HG03064 (cell line): ENCODE data around the gene TNNI3K.

Experiments
- ATAC-seq: cut with Tn5 transposase; IDR thresholded peaks from one replicate; pipeline ENCODE4 v1.9.1; 2021; ENCODE audit warnings: low read depth; ENCODE audit not compliant: unreplicated experiment

Gene TNNI3K

GRCh38 chr1:74375376-74375775 is 140.2 kb downstream of the TNNI3K start:
- no peak for ATAC-seq

GRCh38 chr1:74380252-74380651 is 145.1 kb downstream of the TNNI3K start:
- ATAC-seq = no peak

- ATAC-seq = no peak
Observed at GRCh38 chr1:74388855-74389254, 153.7 kb downstream of the TNNI3K start.

DNA sequence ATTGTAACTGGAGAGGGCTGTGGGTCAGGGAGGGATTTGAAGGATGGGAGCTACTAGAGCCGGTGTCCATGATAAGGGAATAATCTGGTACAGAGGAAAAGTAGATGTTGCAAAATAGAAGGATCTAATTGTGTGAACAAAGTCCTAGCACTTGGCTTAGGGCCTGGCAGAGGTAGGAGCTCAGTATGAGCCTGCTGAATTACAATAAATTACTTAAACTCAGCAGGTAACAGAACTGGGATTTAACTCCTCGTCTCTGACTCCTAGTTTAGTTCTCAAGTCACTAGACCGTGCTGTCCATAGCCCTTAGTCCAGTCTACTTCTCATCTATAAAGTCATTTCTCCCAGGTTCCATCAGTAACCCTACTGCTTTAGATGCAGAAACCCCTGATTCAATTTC is 157.0 kb downstream of the TNNI3K start:
- no peak for ATAC-seq

DNA sequence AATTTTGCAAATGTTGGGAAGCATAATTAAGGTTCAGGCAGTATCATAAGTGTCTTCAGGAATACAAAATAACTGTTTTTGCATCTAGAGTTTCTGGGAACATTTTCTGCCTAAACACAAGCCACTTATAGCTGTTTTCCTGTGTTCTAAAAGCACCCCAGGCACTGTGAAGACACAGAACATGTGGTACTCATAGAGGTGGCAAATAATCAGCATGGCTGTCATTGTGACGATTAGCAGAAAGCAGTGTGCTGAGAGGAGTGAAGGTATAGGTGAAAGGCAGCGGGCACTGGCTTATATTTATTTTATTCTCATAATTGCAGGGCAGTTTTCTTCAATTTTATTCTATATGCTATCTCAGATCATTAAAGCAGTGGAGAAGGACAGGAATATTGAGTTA is 157.7 kb downstream of the TNNI3K start:
- ATAC-seq = no peak

GRCh38 chr1:74395571-74395970 is 160.4 kb downstream of the TNNI3K start:
- ATAC-seq = no peak

DNA sequence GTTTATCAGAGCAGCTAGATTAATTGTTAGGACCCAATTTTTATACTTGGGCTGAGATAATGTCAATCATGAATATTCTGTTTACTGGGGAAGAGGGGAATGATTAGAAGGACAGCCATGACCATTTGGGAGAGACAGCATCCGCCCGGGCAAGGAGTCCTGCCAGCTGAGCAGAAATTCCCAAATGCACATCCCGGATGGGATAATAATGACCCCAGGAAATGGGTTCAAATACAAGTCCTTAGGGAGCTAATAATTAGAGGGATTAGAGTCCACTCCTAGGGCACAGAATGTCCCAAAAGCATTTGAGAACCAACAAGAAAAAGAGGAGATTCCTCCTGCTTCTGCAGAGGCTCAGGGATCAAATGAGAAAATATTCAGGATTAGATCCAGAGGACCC is 161.3 kb downstream of the TNNI3K start:
- ATAC-seq = no peak

- ATAC-seq = no peak
Observed at GRCh38 chr1:74396933-74397332, 161.7 kb downstream of the TNNI3K start.

GRCh38 chr1:74399249-74399648 is 164.1 kb downstream of the TNNI3K start:
- no peak for ATAC-seq

DNA sequence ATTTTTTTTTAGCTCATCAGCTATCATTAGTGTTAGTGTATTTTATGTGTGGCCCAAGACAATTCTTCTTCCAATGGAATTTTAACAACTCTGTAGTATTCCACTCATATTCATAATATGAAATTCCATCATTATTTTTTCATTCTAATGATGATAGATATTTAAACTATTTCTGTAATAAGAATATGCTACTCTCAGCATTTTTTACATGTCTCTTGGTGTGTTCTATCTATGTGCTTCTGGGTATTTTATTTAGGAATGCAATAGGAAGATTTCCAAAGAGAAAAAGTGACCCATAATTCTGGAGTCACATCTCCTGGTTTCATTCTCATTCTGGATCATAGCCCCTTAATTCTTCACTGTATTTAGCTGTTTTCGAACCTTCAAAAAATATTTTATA is 167.7 kb downstream of the TNNI3K start:
- ATAC-seq = no peak

GRCh38 chr1:74403606-74404005 is 168.4 kb downstream of the TNNI3K start:
- ATAC-seq = no peak

DNA sequence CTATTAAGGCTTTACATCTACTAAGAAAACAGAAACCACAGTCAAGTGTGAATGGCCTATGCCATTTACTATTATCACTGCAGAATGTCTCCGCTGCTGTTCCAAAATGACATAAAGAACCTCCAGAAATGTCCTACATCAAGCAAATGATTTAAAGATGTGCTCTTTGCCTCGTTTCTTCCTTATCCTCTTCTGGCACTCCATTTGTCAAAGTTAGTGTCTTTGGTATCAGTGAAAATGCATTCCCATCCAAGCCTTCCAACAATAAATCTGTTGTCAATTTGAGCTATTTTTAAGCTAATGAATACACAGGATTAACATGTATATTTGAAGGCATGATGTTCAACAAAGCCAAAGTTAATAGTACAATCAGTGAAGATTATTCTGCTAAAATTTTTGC is 171.6 kb downstream of the TNNI3K start:
- ATAC-seq = no peak

GRCh38 chr1:74407902-74408301 is 172.7 kb downstream of the TNNI3K start:
- ATAC-seq = no peak

DNA sequence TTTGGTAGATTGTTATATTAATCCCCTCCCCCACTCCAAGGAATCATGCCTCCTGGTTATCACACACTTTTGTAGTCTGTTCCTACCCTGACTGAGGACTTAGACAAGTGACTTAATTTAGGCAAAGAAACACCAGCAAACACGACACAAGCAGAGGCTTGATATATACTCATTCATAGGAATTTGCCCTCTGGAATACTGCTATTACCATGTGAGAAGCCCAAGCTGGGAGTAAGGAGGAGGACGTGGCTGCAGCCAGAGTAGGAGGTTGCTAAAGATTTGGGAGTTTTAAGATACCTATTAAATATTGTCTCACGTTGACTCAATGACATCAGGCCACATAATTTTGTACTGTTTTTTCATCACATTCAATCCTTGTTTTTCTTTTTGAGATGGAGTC is 177.1 kb downstream of the TNNI3K start:
- ATAC-seq = no peak

DNA sequence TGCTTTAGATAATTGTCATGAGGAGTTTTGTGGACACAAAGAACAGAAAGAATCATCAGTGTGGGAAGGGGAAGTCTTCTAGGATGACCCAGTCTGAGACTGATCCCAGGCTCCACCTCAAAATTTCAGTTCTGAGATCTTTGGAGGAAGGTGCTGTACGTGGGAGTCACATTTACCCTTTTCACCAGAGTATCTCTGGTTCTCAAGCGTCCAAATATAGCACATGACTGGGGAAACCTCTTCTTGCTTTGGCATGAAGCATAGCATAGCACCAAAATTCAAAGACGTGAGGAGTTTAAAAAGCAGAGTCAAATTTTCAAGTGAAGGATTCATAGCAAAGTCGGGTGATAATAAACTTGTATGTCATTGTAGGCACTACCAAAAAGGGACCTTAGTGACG is 180.7 kb downstream of the TNNI3K start:
- no peak for ATAC-seq

DNA sequence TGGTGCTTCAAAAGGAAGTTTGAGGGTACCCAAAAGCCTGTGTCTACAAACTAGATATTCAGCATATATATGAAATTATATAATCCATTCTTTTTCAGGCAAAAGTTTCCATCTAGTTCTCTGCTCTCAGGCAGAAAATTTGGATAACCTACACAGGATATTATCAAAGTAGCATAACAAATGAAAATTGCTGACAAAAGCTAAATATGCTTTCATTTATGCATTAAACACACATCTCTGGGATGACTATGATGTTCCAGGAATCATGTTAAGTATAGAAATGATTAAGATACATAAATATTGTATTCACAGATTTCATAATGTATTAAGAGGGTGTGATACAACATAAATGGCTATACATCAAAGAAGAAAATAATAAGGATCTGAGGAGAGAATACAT is 184.4 kb downstream of the TNNI3K start:
- ATAC-seq = no peak

DNA sequence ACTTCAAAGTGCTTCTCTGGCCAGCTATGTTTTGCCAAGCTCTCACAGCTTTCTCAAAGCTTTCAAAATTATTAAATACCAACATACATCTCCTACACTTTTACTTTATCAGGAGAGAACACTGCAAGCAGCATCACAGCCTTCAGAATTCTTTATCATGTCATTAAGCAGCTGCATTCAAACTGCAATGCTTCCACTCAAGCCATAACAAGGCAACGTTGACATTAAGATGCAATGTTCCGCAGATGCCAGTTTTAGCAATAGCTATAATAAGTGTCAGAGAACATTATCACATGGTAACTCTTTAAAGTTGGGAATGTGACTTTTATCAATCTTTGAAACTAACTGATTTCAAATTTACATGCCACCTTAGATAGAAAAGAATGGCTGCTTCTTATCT is 185.3 kb downstream of the TNNI3K start:
- no peak for ATAC-seq

GRCh38 chr1:74422421-74423292 is 187.5 kb downstream of the TNNI3K start:
- ATAC-seq = no peak

GRCh38 chr1:74423471-74423870 is 188.3 kb downstream of the TNNI3K start:
- no peak for ATAC-seq

GRCh38 chr1:74425676-74426075 is 190.5 kb downstream of the TNNI3K start:
- no peak for ATAC-seq

DNA sequence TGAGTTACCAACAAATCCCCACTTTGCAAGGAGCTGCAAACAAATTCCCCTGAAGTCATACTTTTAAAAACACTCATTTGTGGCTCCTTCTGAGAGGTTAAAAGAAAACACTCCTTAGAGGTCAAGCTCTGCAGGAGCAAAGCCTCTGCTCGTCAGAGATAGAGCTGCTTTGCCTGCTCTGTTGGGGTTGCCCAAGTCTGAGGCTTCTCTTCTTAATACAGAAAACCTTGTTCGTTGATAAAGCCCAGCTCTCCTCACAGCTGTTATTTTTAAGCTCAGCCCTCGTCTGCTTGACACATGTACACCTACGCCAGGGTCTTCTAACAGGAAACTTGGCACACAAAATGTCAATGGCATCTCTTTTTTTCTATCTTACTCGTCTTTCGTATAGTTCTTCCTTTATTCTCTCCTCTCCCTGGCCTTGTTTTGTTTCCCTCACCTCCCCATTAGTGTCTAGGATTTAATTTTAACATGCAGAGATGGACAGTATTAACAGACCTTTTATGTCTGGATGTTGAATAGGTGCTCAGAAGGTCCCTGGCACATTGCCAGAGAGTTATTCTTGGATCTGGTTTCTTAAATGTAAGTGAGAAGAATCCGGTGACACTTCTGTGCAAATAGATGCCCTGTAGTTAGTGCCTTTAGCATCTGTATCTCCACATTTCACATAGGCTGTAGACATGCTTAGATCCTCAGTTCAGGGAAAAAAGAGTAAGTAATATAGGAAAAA is 191.2 kb downstream of the TNNI3K start:
- no peak for ATAC-seq

- no peak for ATAC-seq
Observed at GRCh38 chr1:74427681-74428080, 192.5 kb downstream of the TNNI3K start.
